ENCODE data around the gene PDE1C. TPM values are rescaled to one million over a fixed set of nuclear protein-coding genes. Genes with fewer than 3 reads are reported as not detected.

The PDE1C gene
- polyA plus RNA-seq, 1 of the 3 experiments (the other 2 are of a cell fraction): 4.6 TPM

- TF ChIP-seq IRF3 (IDR thresholded peaks at IDR 0.05; ENCODE audit: low read depth, low read length): no peak
- TF ChIP-seq SMC3 (IDR thresholded peaks at IDR 0.05; ENCODE audit: low read depth, low read length): no peak
These were observed 112.5 kb downstream of the PDE1C start (continued) for GRCh38 chr7:31957756-31958155.

GRCh38 chr7:31957090-31957720 lies 113.0 kb downstream of the PDE1C start:
- Histone ChIP-seq H3K27ac (ENCODE audit: low read depth in 2 of 2, low read length in 1 of 2) (peak overlapping the region; percentile 43 to 50; a peak in 3 of 4 replicates), H3K9me2 (no peaks in the 10 kb centered on the region), H3K79me2 (ENCODE audit: insufficient read depth) (no peaks in the 10 kb centered on the region), H3K4me1 (ENCODE audit: control insufficient read depth in 1 of 2, insufficient read depth in 2 of 2, low read depth in 1 of 2, low read length in 1 of 2) (peaks cover 0 to 4% of the 10 kb centered on the region in 2 experiments; a peak in 1 of 4 replicates), H2AFZ (ENCODE audit: low read depth) (0 out of 2 replicates have a peak overlapping the region, but pooled peaks have one; percentile 5), H3K4me2 (peak overlapping the region; percentile 27; the same call in 1 of the 2 replicates), H3K27me3 (ENCODE audit: insufficient read depth) (no peaks in the 10 kb centered on the region), H3K9ac (no peak overlapping the region), H3K9me3 (no peaks in the 10 kb centered on the region), H3K36me3 (replicated peaks in 1 of 2; ENCODE audit: control insufficient read depth in 1 of 2, insufficient read depth in 2 of 2, low read length in 1 of 2) (no peaks in the 10 kb centered on the region), H4K20me1 (ENCODE audit: insufficient read depth) (no peaks in the 10 kb centered on the region), H3K4me3 (ENCODE audit: low read depth in 2 of 2, low read length in 1 of 2) (no peak overlapping the region), H3F3A (replicated peaks; ENCODE audit: insufficient read depth) (peaks cover 15% of the 10 kb centered on the region)
- ChIA-PET CTCF (no interaction called here), POLR2A (interaction anchor here (0.6 kb wide), 1 partner anchor 65 kb away, joined by 3 read pairs; no protein-coding TSS in a partner anchor)
- WGBS (ENCODE audit: low lambda C conversion rate): 4% methylated on average over 2 of the region's 2 CpGs
- DNase-seq: no peak
- TF ChIP-seq FOSL2 (IDR thresholded peaks at IDR 0.05; ENCODE audit: borderline replicate concordance, low read depth) (peak; percentile 14; the same call in 1 of the 2 replicates), TCF12 (IDR thresholded peaks at IDR 0.05) (no peak)

GRCh38 chr7:31955641-31956040 lies 114.6 kb downstream of the PDE1C start:
- Histone ChIP-seq H3K36me3 (replicated peaks in 1 of 2; ENCODE audit: control insufficient read depth in 1 of 2, insufficient read depth in 2 of 2, low read length in 1 of 2) (no peaks in the 10 kb centered on the region), H2AFZ (ENCODE audit: low read depth) (no peak overlapping the region), H3K4me3 (ENCODE audit: low read depth in 2 of 2, low read length in 1 of 2) (no peak overlapping the region), H4K20me1 (ENCODE audit: insufficient read depth) (no peaks in the 10 kb centered on the region), H3K4me2 (no peak overlapping the region), H3K79me2 (ENCODE audit: insufficient read depth) (no peaks in the 10 kb centered on the region), H3K9me2 (no peaks in the 10 kb centered on the region), H3K27ac (ENCODE audit: low read depth in 2 of 2, low read length in 1 of 2) (no peak overlapping the region; a peak in 1 of 4 replicates), H3K27me3 (ENCODE audit: insufficient read depth) (no peaks in the 10 kb centered on the region), H3K9ac (no peak overlapping the region), H3K4me1 (ENCODE audit: control insufficient read depth in 1 of 2, insufficient read depth in 2 of 2, low read depth in 1 of 2, low read length in 1 of 2) (peaks cover 4 to 5% of the 10 kb centered on the region in 2 experiments; a peak in 2 of 4 replicates), H3F3A (replicated peaks; ENCODE audit: insufficient read depth) (peaks cover 15% of the 10 kb centered on the region), H3K9me3 (no peaks in the 10 kb centered on the region)
- 43% methylated on average over 6 of the region's 6 CpGs for WGBS (ENCODE audit: low lambda C conversion rate)
- DNase-seq: no peak
- CTCF ChIA-PET: no interaction called here
- no peak for TF ChIP-seq TCF12 (IDR thresholded peaks at IDR 0.05)
- no peak for TF ChIP-seq EZH2phosphoT487 (IDR thresholded peaks at IDR 0.05; ENCODE audit: borderline replicate concordance, low read depth)
- no peak for TF ChIP-seq FOXJ3 (CRISPR knock-in tag; IDR thresholded peaks at IDR 0.05)
- no peak for TF ChIP-seq IRF3 (IDR thresholded peaks at IDR 0.05; ENCODE audit: low read depth, low read length)
- no peak for TF ChIP-seq MEF2A (IDR thresholded peaks at IDR 0.05; ENCODE audit: borderline replicate concordance, low read depth)
- no peak for TF ChIP-seq SIN3A (IDR thresholded peaks at IDR 0.05; ENCODE audit: borderline replicate concordance, low read depth, low read length)
- no peak for TF ChIP-seq EP300 (IDR thresholded peaks at IDR 0.05; ENCODE audit: borderline replicate concordance in 1 of 2, low read depth in 1 of 2, low read length in 1 of 2)
- no peak for TF ChIP-seq POLR2AphosphoS5 (IDR thresholded peaks at IDR 0.05; ENCODE audit: low read depth, low read length)
- no peak for TF ChIP-seq RAD21 (IDR thresholded peaks at IDR 0.05; ENCODE audit: low read length)
- TF ChIP-seq TAF1 (IDR thresholded peaks at IDR 0.05; ENCODE audit: borderline replicate concordance, low read depth, low read length): no peak
- TF ChIP-seq CHD2 (IDR thresholded peaks at IDR 0.05; ENCODE audit: low read length, partially characterized antibody): no peak
- POLR2A ChIA-PET: no interaction called here

Data from SK-N-SH (cell line).